Kidney glomerular epithelial cell (primary cell): Measurements from ENCODE around the gene COL25A1.

Source experiments
- DNase-seq: peaks from one replicate; lab custom pipeline; 2025; lab: John Stamatoyannopoulos, UW

COL25A1 gene

DNA sequence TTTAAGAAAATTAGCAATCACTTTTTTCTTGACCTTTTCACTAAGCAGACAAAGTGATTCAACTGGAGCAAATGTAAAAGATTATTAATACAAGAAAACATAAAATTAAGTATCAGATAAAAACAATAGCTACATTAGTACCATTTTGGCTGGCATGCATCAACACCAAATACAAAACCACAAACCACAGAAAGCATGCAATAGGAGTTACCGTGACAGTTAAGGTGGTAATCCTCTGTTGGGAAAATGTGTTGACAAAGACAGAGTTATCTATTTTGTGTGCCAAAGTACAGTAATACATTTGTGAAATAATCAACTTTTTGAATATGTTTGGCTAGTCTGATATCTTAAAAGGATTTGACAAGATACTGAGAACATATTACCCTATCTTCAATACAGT, 449.8 kb downstream of the COL25A1 start:
- DNase-seq = no peak

DNA sequence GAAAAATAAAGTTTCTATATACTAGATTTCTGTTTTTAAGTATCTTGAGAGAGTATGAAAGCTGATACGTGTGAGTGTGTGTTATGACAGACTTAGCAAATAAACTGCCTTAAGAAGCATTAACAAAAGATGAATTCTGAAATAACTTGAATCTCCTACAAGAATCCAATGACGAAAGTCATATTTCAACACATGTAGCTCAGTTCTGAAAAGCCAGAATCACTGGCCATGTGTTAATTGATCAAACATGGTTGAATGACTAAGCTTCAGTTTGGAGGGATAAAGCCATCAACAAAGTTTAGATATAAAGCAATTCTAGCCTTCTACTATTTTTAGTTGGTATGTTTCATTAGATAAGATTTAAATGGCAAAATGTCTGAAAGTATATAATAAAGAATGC, 451.1 kb downstream of the COL25A1 start:
- DNase-seq = no peak

DNA sequence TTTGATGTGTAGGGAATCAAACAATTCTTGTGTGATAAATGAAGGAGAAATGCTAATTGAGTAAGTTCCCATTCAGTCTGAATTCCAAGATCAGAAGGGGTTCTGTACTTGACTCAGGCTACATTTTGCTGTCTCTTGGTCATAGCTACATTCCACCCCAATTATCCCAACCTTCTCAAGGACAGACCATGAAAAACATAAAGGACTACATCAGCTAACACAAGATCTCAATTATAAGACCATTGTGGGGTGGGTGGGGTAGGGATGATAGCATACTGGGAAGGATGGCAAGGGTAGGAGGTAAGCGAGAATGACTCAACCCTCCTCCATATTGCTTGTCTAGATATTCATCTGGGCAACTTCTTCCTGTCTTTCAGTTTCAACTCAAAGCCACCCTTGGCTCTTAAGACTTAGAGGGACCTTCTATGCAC, 452.2 kb downstream of the COL25A1 start:
- no peak for DNase-seq

DNA sequence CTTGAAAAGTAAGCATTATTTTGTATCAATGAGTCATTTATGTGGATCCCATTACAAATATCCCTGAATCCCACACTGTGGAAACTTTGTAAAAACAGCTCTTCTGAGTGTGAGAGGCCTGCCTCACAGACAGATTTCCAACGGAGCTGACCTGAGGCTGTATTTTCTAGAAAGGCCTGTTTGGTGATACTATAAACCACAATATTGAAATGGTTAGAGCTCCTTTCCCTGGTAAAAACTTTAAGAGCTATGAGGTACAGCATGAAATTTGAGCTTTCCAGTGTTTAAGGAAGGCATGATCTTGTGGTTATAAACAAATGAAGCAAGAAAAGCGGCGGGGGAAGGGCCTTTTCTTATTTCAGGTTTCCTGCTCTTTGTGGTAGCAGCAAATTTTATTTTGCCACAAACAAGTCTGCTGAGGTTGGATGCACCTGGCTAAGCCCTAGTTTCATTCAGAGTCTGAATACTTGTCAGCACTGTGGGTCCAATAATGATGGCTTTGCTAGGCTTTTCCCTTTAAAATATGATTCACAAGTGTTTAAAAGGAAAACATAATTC, 452.8 kb downstream of the COL25A1 start:
- DNase-seq = peak; percentile 53

DNA sequence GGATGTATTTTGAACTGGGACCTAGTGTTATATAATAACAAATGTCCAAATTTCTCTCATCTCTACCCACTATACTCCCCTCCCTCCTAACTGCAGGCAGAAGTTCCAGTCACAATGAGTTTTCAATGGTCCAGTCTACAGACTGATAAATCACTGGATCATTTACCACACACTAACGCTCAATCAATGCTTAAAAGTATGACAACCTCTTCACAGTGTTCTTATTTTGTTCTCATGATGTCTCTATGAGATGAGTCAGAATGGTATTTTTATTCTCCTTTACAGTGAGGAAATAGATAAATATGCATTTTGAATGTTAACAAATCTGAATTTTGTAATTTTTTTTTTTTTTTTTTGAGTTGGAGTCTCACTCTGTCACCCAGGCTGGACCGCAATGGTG, 455.9 kb downstream of the COL25A1 start:
- DNase-seq = no peak

DNA sequence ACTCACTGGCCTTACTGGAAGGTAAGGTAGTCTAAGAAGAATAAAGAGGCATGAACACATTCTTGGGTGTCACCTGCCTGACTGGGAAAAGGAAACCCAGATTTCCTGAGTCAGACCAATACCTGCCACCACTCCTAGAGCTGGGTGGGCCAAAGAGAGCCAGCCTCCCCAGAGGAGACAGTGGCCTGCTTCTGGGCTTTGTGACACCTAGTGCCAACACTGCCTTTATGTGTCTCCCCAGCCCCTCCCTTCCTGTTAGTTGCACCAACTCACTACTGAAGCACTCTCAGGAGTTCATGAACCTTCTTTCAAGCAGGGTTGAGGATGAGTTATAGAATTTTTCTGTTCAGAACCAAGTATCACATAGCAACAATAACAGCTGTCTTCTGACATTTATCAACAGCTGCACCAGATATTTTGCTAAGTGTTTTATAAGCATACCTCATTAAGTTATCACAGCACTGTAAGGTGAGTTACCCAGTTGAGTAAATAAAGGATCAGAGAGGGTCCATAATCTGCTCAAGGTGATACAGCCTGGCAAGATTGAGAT, 462.0 kb downstream of the COL25A1 start:
- no peak for DNase-seq

DNA sequence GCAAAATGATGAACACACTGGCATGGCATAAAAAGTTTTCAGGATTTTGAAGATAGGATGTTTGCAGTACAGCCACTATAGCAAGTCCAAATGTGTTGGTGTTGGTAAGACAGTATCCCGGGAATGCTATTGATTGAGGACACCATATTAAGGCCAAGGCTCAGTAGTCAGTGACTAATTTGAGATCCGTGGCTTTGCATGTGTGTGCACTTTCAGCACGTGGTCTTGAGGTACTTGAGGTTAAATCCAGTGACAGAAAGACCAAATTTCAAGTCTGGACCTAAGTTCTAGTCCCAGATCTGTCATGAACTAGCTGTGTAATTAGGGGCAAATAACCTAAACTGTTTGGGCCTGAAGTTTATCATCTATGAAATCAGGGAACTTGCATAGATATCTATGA, 463.1 kb downstream of the COL25A1 start:
- DNase-seq = no peak

DNA sequence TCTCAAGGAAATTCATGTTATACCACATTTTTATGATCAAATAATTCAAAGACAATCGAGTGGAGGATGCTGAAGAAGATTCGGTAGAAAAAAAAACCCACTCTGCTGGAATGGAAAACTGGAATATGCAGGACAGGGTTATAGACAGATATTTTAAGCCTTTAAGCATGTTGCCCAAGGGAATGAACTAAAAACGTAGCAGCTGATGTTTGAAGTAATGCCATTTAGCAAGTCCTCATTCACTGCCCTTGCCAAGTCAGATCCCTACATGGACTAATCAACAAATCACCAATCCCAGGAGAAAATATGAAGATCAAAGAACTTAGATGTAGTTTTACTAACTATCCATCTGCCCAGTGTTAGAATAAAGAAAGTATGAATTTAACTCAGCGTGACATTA, 464.0 kb downstream of the COL25A1 start:
- DNase-seq = no peak

DNA sequence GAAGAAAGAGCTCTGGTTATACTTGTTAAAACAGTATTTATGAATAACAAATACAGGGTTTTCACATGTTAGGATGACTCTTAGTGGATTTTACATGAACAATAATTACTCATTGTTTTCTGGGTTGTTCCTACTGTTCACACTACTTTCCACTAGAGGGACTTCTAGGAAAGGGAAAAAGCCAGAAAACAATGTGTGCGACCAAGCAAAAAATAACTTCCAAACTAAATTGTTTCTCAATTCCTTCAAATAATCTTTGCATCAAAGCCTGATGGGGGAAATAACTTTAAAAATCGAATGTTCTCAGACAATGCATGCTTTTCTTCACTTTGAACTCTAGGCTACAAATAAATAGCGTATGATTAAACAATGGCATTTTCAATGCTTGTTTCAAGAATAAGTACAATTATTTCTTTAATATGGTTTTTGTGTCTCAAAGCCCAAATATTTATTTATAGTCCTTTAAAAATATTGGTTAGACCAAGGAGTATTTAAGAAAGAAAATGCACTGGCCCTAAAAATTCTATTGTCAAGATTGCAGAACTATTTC, 467.5 kb downstream of the COL25A1 start:
- DNase-seq = peak; percentile 63

DNA sequence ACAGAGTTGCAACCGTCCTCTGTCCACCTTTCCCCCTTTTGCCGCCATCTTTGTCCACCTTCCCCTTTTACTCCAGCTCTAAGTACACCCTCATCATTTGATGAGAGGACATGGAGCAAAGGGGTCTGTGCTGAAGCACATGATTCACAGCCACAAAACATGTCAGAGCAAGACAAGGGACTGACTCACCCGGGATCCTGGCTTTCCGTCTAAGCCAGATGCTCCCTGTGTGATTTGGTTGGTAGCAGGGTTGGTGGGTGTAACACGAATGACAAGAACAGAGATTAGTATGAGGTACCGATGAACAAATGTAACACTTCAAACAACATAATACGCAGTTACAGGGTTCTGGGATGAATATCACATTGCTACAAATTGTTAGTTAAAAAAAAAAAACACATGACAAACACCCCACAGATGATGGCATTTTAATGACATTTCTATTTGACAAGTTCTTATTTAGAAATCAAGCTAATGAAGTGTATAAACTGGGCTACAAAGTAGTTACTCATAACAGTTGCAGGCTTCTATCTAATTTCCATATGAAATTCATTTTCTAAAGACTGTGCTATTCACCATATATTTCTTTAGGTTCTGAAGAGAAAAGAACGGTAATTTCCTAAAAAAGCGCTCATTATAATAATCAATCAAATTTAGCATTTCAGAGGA, 468.2 kb downstream of the COL25A1 start:
- DNase-seq = no peak

DNA sequence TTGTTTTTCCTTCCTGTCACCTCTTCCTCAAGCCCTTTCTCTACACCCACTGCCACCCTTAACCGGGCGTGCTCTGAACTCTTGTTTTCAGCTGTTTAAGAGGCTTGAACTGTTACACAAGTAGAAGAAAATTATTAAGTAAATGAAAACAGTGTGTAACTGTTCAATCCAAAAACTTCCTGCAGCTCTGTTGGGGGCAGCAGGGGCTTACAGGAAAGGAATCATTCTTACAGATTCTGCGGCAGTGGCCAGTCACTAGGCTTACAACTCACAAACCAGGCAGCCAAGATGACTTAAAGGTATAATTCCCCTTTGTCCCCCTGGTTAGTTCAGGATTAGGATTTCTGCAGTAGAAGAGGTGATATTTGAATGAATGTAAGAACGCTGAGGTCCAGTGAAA, 469.4 kb downstream of the COL25A1 start:
- no peak for DNase-seq

DNA sequence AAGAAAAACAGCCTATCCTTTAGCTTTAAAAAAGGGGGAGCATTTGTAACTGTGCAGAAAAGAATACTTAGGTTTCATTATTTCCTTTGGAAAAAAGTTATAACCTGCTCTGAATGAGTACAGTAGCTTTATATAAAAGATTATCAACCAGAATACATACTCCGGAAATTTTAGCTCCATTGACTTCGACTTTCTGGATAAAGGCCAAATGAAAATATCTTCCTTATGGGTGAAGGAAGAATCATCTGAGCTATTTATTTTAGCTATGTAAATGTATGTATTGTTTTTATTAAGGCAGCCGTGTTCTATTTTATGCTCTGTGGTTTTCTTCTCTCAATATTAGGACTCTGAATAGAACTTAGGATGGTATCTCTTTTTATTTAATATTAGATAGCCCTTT, 470.6 kb downstream of the COL25A1 start:
- no peak for DNase-seq

DNA sequence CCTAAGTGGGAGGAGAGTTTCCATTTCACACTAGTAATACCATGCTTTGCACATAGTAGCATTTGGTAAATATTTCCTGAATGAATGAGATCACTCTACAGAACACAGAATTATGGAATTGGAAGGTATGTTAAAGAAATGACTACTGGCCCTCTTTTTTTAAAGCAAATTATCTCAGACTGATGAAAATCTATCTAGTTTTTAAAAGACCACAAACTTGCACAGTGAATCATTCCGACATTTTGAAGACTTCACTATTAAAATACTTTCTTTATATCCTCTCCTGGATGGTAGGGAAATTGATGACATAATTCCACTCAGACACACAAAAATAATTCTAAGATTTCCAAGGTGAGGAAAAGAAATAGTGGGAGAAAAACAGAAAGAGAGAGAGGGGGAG, 471.2 kb downstream of the COL25A1 start:
- no peak for DNase-seq

DNA sequence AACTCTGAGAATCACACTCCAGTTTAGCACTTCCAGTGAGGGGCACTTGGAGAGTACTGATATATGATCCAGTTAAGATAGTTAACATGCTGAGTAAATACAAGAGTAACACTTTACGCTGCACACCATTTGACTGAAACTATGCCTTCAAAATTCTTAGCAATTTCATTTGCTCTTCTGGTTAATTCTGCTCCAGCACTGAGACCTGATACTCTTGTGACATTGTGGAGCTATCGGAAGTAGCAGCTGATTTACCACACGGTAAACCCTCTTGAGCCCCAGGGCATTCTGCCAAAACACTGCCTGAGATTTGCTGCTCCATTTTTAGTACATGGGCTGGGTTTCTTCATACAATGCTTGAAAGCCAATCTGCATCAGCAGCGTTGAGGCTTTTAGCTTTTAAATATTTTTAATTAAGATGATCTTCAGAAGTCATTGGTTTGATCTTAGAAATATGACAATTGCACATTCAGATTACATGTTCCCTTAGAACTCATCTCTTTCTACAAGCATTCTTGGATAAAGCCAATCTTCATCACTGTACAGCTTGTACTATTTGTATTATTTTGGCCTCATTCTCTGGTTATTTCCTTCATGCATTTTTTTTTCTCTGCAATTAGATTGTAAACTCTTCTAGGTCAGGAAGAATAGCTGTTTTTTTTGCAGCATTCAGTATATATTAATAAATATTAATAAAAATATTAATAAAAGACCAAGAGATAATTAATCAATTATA, 471.8 kb downstream of the COL25A1 start:
- no peak for DNase-seq

DNA sequence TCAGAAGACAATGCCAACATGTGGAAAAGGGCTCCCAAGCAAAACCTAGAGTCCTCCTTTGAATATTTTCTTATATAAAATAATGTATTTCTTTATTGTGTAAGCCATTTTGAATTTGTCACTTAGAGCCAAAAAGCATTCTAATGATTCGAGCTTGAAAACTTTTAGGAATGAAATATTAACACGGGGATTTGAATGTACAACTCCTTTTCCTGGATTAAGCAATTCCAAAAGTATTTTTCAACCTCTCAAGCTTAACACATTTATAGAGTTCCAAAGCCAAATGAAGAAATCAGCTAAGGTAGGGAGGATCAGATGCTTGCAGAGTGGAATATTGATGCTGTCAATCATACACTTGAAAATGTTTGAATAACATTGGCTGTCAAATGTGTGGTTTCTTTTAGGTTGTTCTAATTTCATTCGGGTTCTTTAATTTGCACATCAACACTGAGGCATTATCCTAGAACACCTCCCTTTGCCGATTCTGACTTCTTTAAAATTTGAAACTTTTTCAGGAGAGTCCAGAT, 472.4 kb downstream of the COL25A1 start:
- no peak for DNase-seq

DNA sequence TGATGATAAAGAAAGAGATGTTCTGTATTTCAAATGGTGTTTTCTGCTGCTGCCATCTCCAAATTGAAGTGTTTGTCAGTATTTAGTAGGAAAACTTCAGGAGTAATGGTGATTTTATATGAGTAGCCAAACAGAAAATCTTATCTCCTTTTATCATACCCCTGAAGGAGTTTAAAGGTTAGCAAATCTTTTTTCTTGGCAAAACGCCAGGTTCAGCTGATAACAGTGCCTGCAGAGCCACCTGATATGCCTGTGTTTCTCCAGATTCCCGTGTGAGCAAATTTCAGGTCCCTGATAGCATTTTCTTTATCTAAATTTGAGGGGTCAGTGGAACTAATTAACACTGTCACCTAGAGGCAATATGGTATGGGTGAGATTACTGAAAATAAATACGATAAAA, 473.8 kb downstream of the COL25A1 start:
- DNase-seq = no peak

DNA sequence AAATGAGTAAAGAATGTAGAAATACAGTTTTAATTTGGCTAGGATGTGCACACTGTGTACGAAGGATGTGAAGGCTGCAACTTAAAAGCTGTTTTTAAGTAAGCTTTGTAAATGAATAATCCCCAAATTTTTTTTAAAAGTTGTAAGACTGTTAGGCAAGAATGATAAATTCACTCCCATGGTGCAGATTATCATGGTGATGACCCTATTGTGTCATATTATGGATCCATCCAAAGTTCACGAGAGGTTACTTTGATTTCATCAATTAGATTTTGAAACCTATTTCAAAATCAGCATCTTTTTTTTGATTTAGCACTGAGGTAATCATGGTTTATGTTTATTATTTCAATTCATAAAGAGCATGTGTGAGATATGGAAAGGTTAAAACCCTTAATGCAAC, 476.7 kb downstream of the COL25A1 start:
- DNase-seq = no peak

DNA sequence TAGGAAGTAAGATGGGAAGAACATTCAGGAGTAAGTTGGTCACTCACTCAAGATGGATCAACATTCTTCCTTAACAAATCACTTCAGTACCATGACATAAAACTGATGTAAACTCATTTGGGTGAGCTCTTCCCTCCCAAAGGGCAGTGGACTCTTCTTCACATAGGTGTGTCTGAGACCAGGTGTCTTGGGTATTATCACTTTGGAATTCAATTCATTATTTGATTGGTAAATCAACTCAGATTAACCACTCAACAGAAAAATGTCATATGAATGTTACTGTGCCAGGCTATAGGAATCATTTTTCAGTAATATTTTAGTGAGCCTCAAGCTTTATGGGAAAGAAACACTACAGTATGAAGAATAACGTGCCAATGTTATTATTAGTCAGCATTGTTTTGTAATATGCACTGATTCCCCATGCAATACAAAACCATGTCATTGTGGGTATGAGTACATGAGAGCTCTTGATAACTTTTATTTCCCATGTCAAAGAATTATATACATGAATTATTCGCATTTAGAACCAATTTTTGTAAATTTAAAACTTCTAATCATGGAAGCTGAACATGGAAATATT, 481.0 kb downstream of the COL25A1 start:
- DNase-seq = no peak

DNA sequence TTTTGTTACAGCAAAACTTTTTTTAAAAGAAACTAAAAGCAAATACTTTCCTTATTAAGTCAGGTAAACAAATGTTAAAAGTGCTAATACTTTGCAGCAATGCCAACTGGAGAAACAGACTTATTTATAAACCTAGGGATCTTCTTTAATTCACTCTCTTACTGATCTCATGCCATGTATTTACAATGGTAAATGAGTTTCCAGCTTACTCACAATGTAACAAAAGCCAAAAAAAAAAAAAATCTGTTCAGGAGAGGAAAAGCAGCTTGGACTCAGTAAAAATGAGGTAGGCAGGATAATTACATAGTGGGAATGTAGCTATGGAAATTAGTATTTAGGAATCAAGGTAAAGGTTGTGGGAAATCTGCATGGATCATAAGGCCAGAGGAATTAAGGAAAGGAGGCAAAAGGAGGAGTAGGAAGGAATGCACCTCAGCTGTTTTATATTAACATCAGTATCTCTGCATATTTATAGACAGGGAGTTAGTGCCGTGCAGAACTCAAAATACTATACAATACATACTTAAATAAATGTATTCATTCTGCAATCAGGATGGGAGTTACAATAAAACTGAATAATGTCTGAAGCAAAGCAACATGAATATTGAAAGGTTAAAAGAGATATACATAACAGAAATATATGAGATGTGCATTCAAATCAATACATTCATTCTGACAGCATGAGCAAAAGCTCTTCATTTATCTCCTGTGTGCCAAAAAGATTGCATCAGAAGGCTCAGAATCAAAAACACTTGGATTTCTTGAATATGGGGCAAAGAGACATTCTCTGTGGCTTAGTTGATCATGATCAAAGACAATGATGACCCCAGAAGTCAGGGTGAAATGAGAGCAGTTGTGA, 481.7 kb downstream of the COL25A1 start:
- DNase-seq = no peak

DNA sequence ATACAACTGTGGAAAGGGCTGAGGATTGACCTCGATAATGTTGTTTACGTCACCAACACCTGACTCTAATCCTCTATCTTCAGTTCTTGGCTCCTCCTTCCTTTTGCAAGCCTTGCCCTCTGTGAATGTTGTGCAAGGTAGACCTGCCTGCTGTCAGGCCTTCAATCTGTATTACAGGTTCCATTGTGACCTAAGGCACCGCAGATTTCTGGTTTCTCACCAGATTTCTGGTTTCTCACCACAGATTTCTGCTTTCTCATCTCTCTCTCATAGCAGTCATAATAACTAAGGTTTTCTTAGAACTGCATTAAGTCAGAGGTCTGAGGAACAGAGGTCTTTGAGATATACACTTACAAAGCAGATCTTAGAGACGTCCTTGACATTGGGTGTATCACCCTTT, 488.1 kb downstream of the COL25A1 start:
- DNase-seq = no peak

DNA sequence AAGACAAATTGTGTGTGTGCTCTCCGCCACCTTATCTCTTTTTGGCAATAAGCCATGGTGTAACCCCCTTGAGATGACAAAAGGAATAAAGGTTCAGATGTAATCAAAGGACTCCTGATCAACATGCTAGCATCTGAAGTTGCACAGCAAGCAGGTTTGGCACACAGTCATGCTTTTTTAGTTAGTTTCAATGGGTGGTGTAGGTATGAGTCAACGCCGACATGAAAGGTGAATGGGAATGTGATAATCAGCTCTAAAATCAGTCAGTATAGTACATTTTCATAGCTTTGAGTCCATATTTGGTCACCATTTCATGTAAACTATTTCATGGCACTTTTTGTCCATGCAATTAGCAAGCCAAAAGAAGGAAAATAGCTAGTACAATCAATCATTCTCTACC, 489.2 kb downstream of the COL25A1 start:
- DNase-seq = no peak
